GM13976 (cell line): ENCODE data around the gene STIM1.

Experiments
- DNase-seq: peaks from one replicate; pipeline ENCODE4 v3.0.0; 2012; ENCODE audit warnings: low spot score
- in situ Hi-C: fragments of 300-500 bp; cut with MboI; formaldehyde crosslinking; loops from one replicate; pipeline ENCODE4 v1.12.0; 2022; ENCODE audit warnings: low sequenced_read_pairs, mixed read lengths, inconsistent platforms; ENCODE audit not compliant: unreplicated experiment
- TF ChIP-seq, protein P1 (sequence below): IDR thresholded peaks from 2 replicates; pipeline ENCODE4 v1.5.1; 2012; ENCODE audit warnings: borderline replicate concordance, mild to moderate bottlenecking; ENCODE audit not compliant: insufficient read depth; ENCODE audit errors: extremely low read depth, missing control alignments, control extremely low read depth

The STIM1 gene

DNA sequence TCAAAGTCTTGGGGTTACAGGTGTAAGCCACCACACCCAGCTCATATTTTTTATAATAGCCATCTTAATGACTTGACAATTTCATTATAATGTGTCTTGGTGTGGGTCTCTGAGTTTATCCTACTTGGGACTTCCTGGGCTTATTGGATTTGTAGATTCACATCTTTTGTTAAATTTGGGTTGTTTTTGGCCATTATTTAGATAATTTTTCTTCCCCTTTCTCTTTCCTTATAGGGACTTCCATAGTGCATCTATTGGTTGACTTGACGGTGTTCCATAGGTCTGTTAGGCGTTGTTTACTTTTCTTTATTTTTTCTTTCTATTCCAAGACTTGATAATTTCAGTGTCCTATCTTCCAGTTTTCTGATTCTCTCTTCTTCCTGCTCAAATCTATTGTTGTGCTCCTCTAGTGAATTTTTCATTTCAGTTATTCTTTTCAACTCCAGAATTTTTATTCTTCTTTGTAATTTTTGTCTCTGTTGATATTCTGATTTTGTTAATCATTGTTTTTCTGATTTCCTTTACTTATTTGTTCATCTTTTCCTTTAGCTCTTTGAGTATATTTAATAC lies 284.7 kb downstream of the STIM1 start:
- in situ Hi-C loops, result no loop called here
- TF ChIP-seq, protein P1, sequence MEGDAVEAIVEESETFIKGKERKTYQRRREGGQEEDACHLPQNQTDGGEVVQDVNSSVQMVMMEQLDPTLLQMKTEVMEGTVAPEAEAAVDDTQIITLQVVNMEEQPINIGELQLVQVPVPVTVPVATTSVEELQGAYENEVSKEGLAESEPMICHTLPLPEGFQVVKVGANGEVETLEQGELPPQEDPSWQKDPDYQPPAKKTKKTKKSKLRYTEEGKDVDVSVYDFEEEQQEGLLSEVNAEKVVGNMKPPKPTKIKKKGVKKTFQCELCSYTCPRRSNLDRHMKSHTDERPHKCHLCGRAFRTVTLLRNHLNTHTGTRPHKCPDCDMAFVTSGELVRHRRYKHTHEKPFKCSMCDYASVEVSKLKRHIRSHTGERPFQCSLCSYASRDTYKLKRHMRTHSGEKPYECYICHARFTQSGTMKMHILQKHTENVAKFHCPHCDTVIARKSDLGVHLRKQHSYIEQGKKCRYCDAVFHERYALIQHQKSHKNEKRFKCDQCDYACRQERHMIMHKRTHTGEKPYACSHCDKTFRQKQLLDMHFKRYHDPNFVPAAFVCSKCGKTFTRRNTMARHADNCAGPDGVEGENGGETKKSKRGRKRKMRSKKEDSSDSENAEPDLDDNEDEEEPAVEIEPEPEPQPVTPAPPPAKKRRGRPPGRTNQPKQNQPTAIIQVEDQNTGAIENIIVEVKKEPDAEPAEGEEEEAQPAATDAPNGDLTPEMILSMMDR, result no peak
- no peak for DNase-seq
